Endodermal cell (in vitro differentiated cells): ENCODE measurements around the gene KCNJ4. TPM values are rescaled to one million over a fixed set of nuclear protein-coding genes. Genes with fewer than 3 reads are reported as not detected.

Experiments
- DNase-seq: peaks from one replicate; pipeline ENCODE4 v3.0.0-alpha.2; 2017
- H3K27ac ChIP-seq: 2 replicates; pipeline ENCODE4 v1.5.1; 2013; ENCODE audit warnings: mild to moderate bottlenecking, low read depth, low read length, moderate library complexity
- H3K27me3 ChIP-seq: 2 replicates; pipeline ENCODE4 v1.6.1; 2013; ENCODE audit warnings: mild to moderate bottlenecking, low read length, moderate library complexity; ENCODE audit not compliant: insufficient read depth, control insufficient read depth, poor library complexity, severe bottlenecking
- H3K36me3 ChIP-seq: 2 replicates; pipeline ENCODE4 v1.7.0; 2013; ENCODE audit warnings: mild to moderate bottlenecking, low read length, moderate library complexity; ENCODE audit not compliant: control insufficient read depth, insufficient read depth
- H3K4me1 ChIP-seq: one replicate; pipeline ENCODE4 v1.7.0; 2013; ENCODE audit warnings: low read length; ENCODE audit not compliant: control insufficient read depth, insufficient read depth
- H3K4me3 ChIP-seq: 2 replicates; pipeline ENCODE4 v1.5.1; 2013; ENCODE audit warnings: mild to moderate bottlenecking, low read length, moderate library complexity
- H3K9ac ChIP-seq: 2 replicates; pipeline ENCODE4 v1.6.1; 2013; ENCODE audit warnings: mild to moderate bottlenecking, low read length, moderate library complexity; ENCODE audit not compliant: poor library complexity, severe bottlenecking; ENCODE audit errors: extremely low read depth
- H3K9me3 ChIP-seq: 2 replicates; pipeline ENCODE4 v1.6.1; 2013; ENCODE audit warnings: mild to moderate bottlenecking, low read length, moderate library complexity; ENCODE audit not compliant: control insufficient read depth
- H3K27ac Mint-ChIP-seq: 2 replicates; pipeline ENCODE4 v1.8.0; 2020; ENCODE audit warnings: mixed read lengths
- H3K27me3 Mint-ChIP-seq: 2 replicates; pipeline ENCODE4 v1.8.0; 2021; ENCODE audit warnings: mild to moderate bottlenecking, mixed read lengths; ENCODE audit not compliant: insufficient read depth
- H3K36me3 Mint-ChIP-seq: 2 replicates; pipeline ENCODE4 v1.8.0; 2020; ENCODE audit warnings: low read depth, mixed read lengths
- H3K4me1 Mint-ChIP-seq: 2 replicates; pipeline ENCODE4 v1.8.0; 2020; ENCODE audit warnings: mixed read lengths
- H3K4me3 Mint-ChIP-seq: 2 replicates; pipeline ENCODE4 v1.8.0; 2020; ENCODE audit warnings: mild to moderate bottlenecking, moderate library complexity, mixed read lengths
- H3K9me3 Mint-ChIP-seq: 2 replicates; pipeline ENCODE4 v1.8.0; 2020; ENCODE audit warnings: mild to moderate bottlenecking, mixed read lengths
- WGBS, 2 experiments: methylation state at CpG; one replicate each; pipeline versions ENCODE4 v1.1.5 to v1.1.7; 2013; ENCODE audit warnings: missing lambda C conversion rate in 2 of 2, mixed read lengths in 1 of 2; ENCODE audit not compliant: insufficient coverage in 1 of 2, insufficient read length in 1 of 2; 5-methylcytosine and 5-hydroxymethylcytosine counted together
- total RNA-seq, 2 donors: library from RNA; stranded (reverse); fragmentation: NEBNext Ultra II Directional in 1 of 2; extraction: Animal tissue kit (Norgen Biotek cat#: 25700) in 1 of 2; gene quantifications; 2 replicates in 1 of 2; 3 replicates in 1 of 2; pipeline ENCODE4 v1.2.1, GENCODE V29; 2021
- TF ChIP-seq, protein P1 (sequence below): fragments of 200-600 bp; sonication (generic); conservative IDR thresholded peaks from 2 replicates; pipeline ENCODE4 v1.5.0; 2021; ENCODE audit warnings: antibody characterized with exemption, mild to moderate bottlenecking

KCNJ4 gene
- total RNA-seq, 2 donors from 2014 or later = 0.37 to 1.4 TPM

DNA sequence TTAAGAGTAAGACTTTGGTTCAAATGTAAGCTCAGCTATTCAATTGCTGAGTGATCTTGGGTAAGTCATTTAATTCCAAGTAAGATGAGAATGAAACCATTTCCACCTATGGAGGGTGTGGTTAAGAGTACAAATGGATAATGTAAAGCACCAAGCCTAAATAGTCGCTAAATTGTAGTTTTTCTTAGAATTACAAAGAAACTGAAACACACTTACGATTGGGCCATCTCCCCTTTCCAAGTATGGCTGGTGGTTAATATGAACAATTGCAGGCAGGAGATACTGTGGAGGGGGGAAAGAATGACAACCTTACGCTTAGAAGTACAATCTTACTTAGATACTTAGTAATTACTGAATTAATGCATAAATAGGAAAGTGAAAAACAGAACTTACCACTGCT is 42.9 kb upstream of the KCNJ4 start:
- TF ChIP-seq, protein P1, sequence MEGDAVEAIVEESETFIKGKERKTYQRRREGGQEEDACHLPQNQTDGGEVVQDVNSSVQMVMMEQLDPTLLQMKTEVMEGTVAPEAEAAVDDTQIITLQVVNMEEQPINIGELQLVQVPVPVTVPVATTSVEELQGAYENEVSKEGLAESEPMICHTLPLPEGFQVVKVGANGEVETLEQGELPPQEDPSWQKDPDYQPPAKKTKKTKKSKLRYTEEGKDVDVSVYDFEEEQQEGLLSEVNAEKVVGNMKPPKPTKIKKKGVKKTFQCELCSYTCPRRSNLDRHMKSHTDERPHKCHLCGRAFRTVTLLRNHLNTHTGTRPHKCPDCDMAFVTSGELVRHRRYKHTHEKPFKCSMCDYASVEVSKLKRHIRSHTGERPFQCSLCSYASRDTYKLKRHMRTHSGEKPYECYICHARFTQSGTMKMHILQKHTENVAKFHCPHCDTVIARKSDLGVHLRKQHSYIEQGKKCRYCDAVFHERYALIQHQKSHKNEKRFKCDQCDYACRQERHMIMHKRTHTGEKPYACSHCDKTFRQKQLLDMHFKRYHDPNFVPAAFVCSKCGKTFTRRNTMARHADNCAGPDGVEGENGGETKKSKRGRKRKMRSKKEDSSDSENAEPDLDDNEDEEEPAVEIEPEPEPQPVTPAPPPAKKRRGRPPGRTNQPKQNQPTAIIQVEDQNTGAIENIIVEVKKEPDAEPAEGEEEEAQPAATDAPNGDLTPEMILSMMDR = no peak
- H3K36me3 Mint-ChIP-seq = peaks cover 94% of the 10 kb centered on the region
- DNase-seq = no peak
- H3K36me3 ChIP-seq = peaks cover 97% of the 10 kb centered on the region
- H3K4me1 ChIP-seq = peaks cover 2% of the 10 kb centered on the region
- no peaks in the 10 kb centered on the region for H3K27me3 Mint-ChIP-seq
- H3K27ac Mint-ChIP-seq = no peak overlapping the region
- no peak overlapping the region for H3K27ac ChIP-seq
- no peak overlapping the region for H3K4me3 Mint-ChIP-seq
- no peaks in the 10 kb centered on the region for H3K27me3 ChIP-seq
- H3K9ac ChIP-seq = no peak overlapping the region
- peaks cover 9% of the 10 kb centered on the region for H3K4me1 Mint-ChIP-seq
- 93 to 97% methylated on average over 2 of the region's 3 CpGs for WGBS, 2 experiments
- no peak overlapping the region for H3K4me3 ChIP-seq
- H3K9me3 Mint-ChIP-seq = no peaks in the 10 kb centered on the region
- H3K9me3 ChIP-seq = no peaks in the 10 kb centered on the region

DNA sequence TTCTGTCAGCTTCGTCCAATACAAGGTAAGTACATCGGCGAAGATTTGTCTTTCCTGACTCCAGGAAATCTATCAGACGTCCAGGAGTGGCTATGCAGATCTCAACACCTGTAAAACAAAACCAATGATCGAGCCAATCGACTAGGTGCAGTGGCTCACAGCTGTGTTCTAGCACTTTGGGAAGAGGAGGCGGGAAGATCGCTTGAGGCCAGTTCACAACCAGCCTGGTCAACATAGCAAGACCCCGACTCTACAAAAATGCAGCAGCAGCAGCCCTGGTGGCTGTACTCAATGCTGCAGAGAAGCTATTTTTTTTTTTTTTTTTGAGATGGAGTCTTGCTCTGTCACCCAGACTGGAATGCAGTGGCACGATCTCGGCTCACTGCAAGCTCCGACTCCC is 39.9 kb upstream of the KCNJ4 start:
- Mint-ChIP-seq H3K4me1 (peaks cover 8% of the 10 kb centered on the region), H3K36me3 (peaks cover 90% of the 10 kb centered on the region), H3K4me3 (no peak overlapping the region), H3K9me3 (no peaks in the 10 kb centered on the region), H3K27me3 (no peaks in the 10 kb centered on the region), H3K27ac (no peak overlapping the region)
- TF ChIP-seq, protein P1 = peak; percentile 55
- H3K27me3 ChIP-seq = no peaks in the 10 kb centered on the region
- H3K4me3 ChIP-seq = no peak overlapping the region
- no peaks in the 10 kb centered on the region for H3K9me3 ChIP-seq
- 93 to 97% methylated on average over 11 to 12 of the region's 12 CpGs for WGBS, 2 experiments
- H3K4me1 ChIP-seq = peaks cover 4% of the 10 kb centered on the region
- DNase-seq = no peak
- peaks cover 100% of the 10 kb centered on the region for H3K36me3 ChIP-seq
- no peak overlapping the region for H3K9ac ChIP-seq
- no peak overlapping the region for H3K27ac ChIP-seq

GRCh38 chr22:38494498-38494897 is 39.5 kb upstream of the KCNJ4 start:
- H3K9me3 Mint-ChIP-seq = no peaks in the 10 kb centered on the region
- no peaks in the 10 kb centered on the region for H3K27me3 Mint-ChIP-seq
- Histone ChIP-seq H3K36me3 (peaks cover 100% of the 10 kb centered on the region), H3K4me3 (no peak overlapping the region), H3K27me3 (no peaks in the 10 kb centered on the region), H3K9ac (no peak overlapping the region), H3K27ac (no peak overlapping the region), H3K9me3 (no peaks in the 10 kb centered on the region), H3K4me1 (peaks cover 5% of the 10 kb centered on the region)
- no peak overlapping the region for H3K27ac Mint-ChIP-seq
- no peak for DNase-seq
- peaks cover 12% of the 10 kb centered on the region for H3K4me1 Mint-ChIP-seq
- WGBS, 2 experiments = 100% methylated on average over 2 of the region's 2 CpGs
- no peak overlapping the region for H3K4me3 Mint-ChIP-seq
- H3K36me3 Mint-ChIP-seq = peaks cover 90% of the 10 kb centered on the region
- TF ChIP-seq, protein P1 = no peak
